GM23338 (cell line): ENCODE data around the gene DYNLL2. TPM values are rescaled to one million over a fixed set of nuclear protein-coding genes. Genes with fewer than 3 reads are reported as not detected.

Source experiments
- ATAC-seq: fragments of 200-7000 bp; cut with Tn5 transposase; 3 replicates; pipeline ENCODE4 v1.9.1; 2020
- DNase-seq: peaks from one replicate; pipeline ENCODE4 v3.0.0-alpha.2; 2015; ENCODE audit warnings: low spot score
- H2AFZ ChIP-seq: fragments of 200-600 bp; sonication (generic); 2 replicates; pipeline ENCODE4 v1.8.0; 2016; ENCODE audit warnings: antibody characterized with exemption, mild to moderate bottlenecking, moderate library complexity
- H3F3A ChIP-seq: fragments of 200-600 bp; sonication (generic); replicated peaks from 2 replicates; pipeline ENCODE4 v1.8.0; 2017; ENCODE audit warnings: antibody characterized with exemption, mixed run types, low read depth
- H3K27ac ChIP-seq: fragments of 200-600 bp; sonication (generic); 2 replicates; pipeline ENCODE4 v1.6.1; 2016; ENCODE audit warnings: low read depth
- H3K27me3 ChIP-seq: fragments of 200-600 bp; sonication (generic); 2 replicates; pipeline ENCODE4 v1.8.0; 2016; ENCODE audit warnings: mild to moderate bottlenecking, mixed run types, moderate library complexity; ENCODE audit not compliant: insufficient read depth
- H3K36me3 ChIP-seq: fragments of 200-600 bp; sonication (generic); 2 replicates; pipeline ENCODE4 v1.8.0; 2016; ENCODE audit warnings: mild to moderate bottlenecking; ENCODE audit not compliant: insufficient read depth
- H3K4me1 ChIP-seq: fragments of 200-600 bp; sonication (generic); 2 replicates; pipeline ENCODE4 v1.8.0; 2016; ENCODE audit warnings: mild to moderate bottlenecking, moderate library complexity; ENCODE audit not compliant: insufficient read depth
- H3K4me2 ChIP-seq: fragments of 200-600 bp; sonication (generic); 2 replicates; pipeline ENCODE4 v1.7.1; 2017; ENCODE audit warnings: mixed run types
- H3K4me3 ChIP-seq: fragments of 200-600 bp; sonication (generic); 2 replicates; pipeline ENCODE4 v1.6.1; 2016; ENCODE audit warnings: mixed run types
- H3K79me2 ChIP-seq: fragments of 200-600 bp; sonication (generic); replicated peaks from 2 replicates; pipeline ENCODE4 v1.8.0; 2017; ENCODE audit warnings: mild to moderate bottlenecking; ENCODE audit not compliant: insufficient read depth
- H3K9me2 ChIP-seq: fragments of 200-600 bp; sonication (generic); 2 replicates; pipeline ENCODE4 v1.8.0; 2017; ENCODE audit not compliant: insufficient read depth
- H4K20me1 ChIP-seq: fragments of 200-600 bp; sonication (generic); replicated peaks from 2 replicates; pipeline ENCODE4 v1.8.0; 2017; ENCODE audit warnings: mild to moderate bottlenecking; ENCODE audit not compliant: insufficient read depth
- H3K27ac Mint-ChIP-seq: 2 replicates; pipeline ENCODE4 v1.8.0; 2020; ENCODE audit warnings: inconsistent platforms, mild to moderate bottlenecking, moderate library complexity, mixed read lengths
- H3K27me3 Mint-ChIP-seq: 3 replicates; pipeline ENCODE4 v1.8.0; 2022; ENCODE audit warnings: low read depth, mild to moderate bottlenecking, moderate library complexity, mixed read lengths, inconsistent platforms; ENCODE audit not compliant: insufficient read depth, poor library complexity
- H3K36me3 Mint-ChIP-seq: 3 replicates; pipeline ENCODE4 v1.8.0; 2021; ENCODE audit warnings: low read depth, mild to moderate bottlenecking, inconsistent platforms, moderate library complexity, mixed read lengths
- H3K4me1 Mint-ChIP-seq: 3 replicates; pipeline ENCODE4 v1.8.0; 2020; ENCODE audit warnings: mild to moderate bottlenecking, inconsistent platforms, mixed read lengths
- H3K4me3 Mint-ChIP-seq: 3 replicates; pipeline ENCODE4 v1.8.0; 2021; ENCODE audit warnings: moderate library complexity, mild to moderate bottlenecking, inconsistent platforms, mixed read lengths
- H3K9me3 Mint-ChIP-seq: 3 replicates; pipeline ENCODE4 v1.8.0; 2020; ENCODE audit warnings: moderate library complexity, mild to moderate bottlenecking, inconsistent platforms, mixed read lengths
- CREB1 ChIP-seq: fragments of 250-450 bp; sonication (Bioruptor Pico); IDR thresholded peaks from 2 replicates; pipeline ENCODE4 v1.5.0; 2020; ENCODE audit warnings: low read depth, mild to moderate bottlenecking, moderate library complexity
- CTCF ChIP-seq, 2 experiments: fragments of 200-600 bp in 1 of 2; sonication (generic) in 1 of 2; conservative IDR thresholded peaks; 2 replicates each; pipeline versions ENCODE4 v1.5.1 to v1.6.1; 2016 to 2017; ENCODE audit warnings: antibody characterized with exemption in 2 of 2, low read depth in 2 of 2, mild to moderate bottlenecking in 2 of 2, moderate library complexity in 1 of 2
- ETS1 ChIP-seq: IDR thresholded peaks from 2 replicates; pipeline ENCODE4 v1.6.1; 2016; ENCODE audit warnings: antibody characterized with exemption
- EZH2 ChIP-seq: fragments of 200-600 bp; sonication (generic); IDR thresholded peaks from one replicate; pipeline ENCODE4 v1.8.0; 2017; ENCODE audit warnings: antibody characterized with exemption, mild to moderate bottlenecking, low read depth; ENCODE audit not compliant: unreplicated experiment
- EZH2phosphoT487 ChIP-seq: fragments of 200-600 bp; sonication (generic); IDR thresholded peaks from one replicate; pipeline ENCODE4 v1.8.1; 2018; ENCODE audit warnings: antibody characterized with exemption; ENCODE audit not compliant: unreplicated experiment
- JUNB ChIP-seq: IDR thresholded peaks from one replicate; pipeline ENCODE4 v1.6.1; 2016; ENCODE audit warnings: antibody characterized with exemption; ENCODE audit not compliant: unreplicated experiment
- NANOG ChIP-seq: IDR thresholded peaks from 2 replicates; pipeline ENCODE4 v1.6.1; 2016; ENCODE audit warnings: antibody characterized with exemption, borderline replicate concordance
- POLR2AphosphoS5 ChIP-seq: IDR thresholded peaks from 2 replicates; pipeline ENCODE4 v1.6.1; 2016; ENCODE audit warnings: antibody characterized with exemption, low read depth
- STAT1 ChIP-seq: IDR thresholded peaks from one replicate; pipeline ENCODE4 v1.6.1; 2016; ENCODE audit warnings: antibody characterized with exemption; ENCODE audit not compliant: unreplicated experiment
- ZNF114 ChIP-seq: fragments of 250-450 bp; sonication (Bioruptor Pico); IDR thresholded peaks from 2 replicates; pipeline ENCODE4 v1.5.0; 2020; ENCODE audit warnings: mild to moderate bottlenecking, moderate library complexity
- ZNF331 ChIP-seq: fragments of 250-450 bp; sonication (Bioruptor Pico); IDR thresholded peaks from 2 replicates; pipeline ENCODE4 v1.5.0; 2020; ENCODE audit warnings: low read depth, mild to moderate bottlenecking, moderate library complexity
- polyA plus RNA-seq: library from polyadenylated mRNA; unstranded; fragments of >200 nt; fragmentation: Nextera tagmentation; extraction: Ambion mirVana; gene quantifications from 2 replicates; pipeline ENCODE4 v1.2.1, GENCODE V29; 2016
- total RNA-seq: library from RNA; depleted of rRNA; stranded (reverse); fragments of >200 nt; shearing (Covaris generic); gene quantifications from 2 replicates; pipeline ENCODE4 v1.2.3, GENCODE V29; 2014
- TF ChIP-seq, protein P1 (sequence below): IDR thresholded peaks from one replicate; pipeline ENCODE4 v1.6.1; 2018; ENCODE audit warnings: antibody characterized with exemption; ENCODE audit not compliant: unreplicated experiment

Gene DYNLL2
- total and polyA plus RNA-seq, 2 experiments from 2014 or later, result 5.1 to 30.0 TPM

- no peaks in the 10 kb centered on the region for H3K27me3 ChIP-seq
- H4K20me1 ChIP-seq, result peaks cover 57% of the 10 kb centered on the region
- H3K4me2 ChIP-seq, result no peak overlapping the region
- Mint-ChIP-seq H3K4me3 (0 out of 3 replicates have a peak overlapping the region, but pooled peaks have one; percentile 16), H3K27ac (peak overlapping the region; percentile 29), H3K27me3 (peaks cover 7% of the 10 kb centered on the region), H3K4me1 (peaks cover 42% of the 10 kb centered on the region), H3K36me3 (peaks cover 75% of the 10 kb centered on the region), H3K9me3 (no peaks in the 10 kb centered on the region; the same call in 2 of the 3 replicates)
- peaks cover 7% of the 10 kb centered on the region; the same call in 1 of the 2 replicates for H3F3A ChIP-seq
- no peak for TF ChIP-seq EZH2
- peaks cover 71% of the 10 kb centered on the region for H3K79me2 ChIP-seq
- peaks cover 38% of the 10 kb centered on the region for H3K36me3 ChIP-seq
- no peak overlapping the region for H3K4me3 ChIP-seq
- H3K4me1 ChIP-seq, result peaks cover 23% of the 10 kb centered on the region
- H3K27ac ChIP-seq, result no peak overlapping the region
- no peaks in the 10 kb centered on the region for H3K9me2 ChIP-seq
- DNase-seq (no peak), ATAC-seq (no peak)
- H2AFZ ChIP-seq, result no peak overlapping the region
Measured at GRCh38 chr17:58086953-58087352, 3.7 kb downstream of the DYNLL2 start.

DNA sequence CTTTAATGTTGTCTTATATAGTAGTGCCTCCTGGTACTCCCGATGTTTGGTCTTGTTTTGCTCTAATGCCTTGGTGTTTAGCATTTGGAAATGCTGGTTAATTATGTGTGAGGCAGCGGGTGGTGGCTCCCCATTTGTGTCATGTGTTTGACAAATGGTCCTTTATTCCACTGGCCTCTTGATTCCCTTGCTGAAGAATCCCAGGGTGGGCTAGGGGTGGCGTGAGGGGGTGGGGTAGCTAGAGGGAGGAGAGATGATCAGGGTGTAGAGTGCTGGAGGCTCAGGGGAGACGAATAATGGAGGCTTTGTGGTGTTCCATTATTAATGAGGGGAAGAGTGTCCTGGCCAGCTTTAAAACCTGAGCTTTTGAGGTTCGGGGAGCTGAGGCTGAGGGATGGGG lies 5.4 kb downstream of the DYNLL2 start:
- Histone ChIP-seq H3K36me3 (peaks cover 43% of the 10 kb centered on the region), H3K4me3 (no peak overlapping the region), H3K4me2 (no peak overlapping the region), H2AFZ (no peak overlapping the region), H3K9me2 (no peaks in the 10 kb centered on the region), H3K27me3 (no peaks in the 10 kb centered on the region), H4K20me1 (peaks cover 58% of the 10 kb centered on the region), H3K4me1 (peaks cover 13% of the 10 kb centered on the region), H3K79me2 (peaks cover 69% of the 10 kb centered on the region), H3F3A (no peaks in the 10 kb centered on the region), H3K27ac (no peak overlapping the region)
- peaks cover 90% of the 10 kb centered on the region for H3K36me3 Mint-ChIP-seq
- H3K27me3 Mint-ChIP-seq, result peaks cover 4% of the 10 kb centered on the region
- H3K9me3 Mint-ChIP-seq, result no peaks in the 10 kb centered on the region
- ATAC-seq (no peak), DNase-seq (no peak)
- H3K4me3 Mint-ChIP-seq, result no peak overlapping the region
- no peak overlapping the region for H3K27ac Mint-ChIP-seq
- peaks cover 35% of the 10 kb centered on the region for H3K4me1 Mint-ChIP-seq
- TF ChIP-seq CTCF (conservative IDR thresholded peaks at IDR 0.05; ENCODE audit: low read depth in 2 of 2) (no peak), NANOG (no peak), JUNB (no peak), ZNF331 (CRISPR knock-in tag) (no peak), ZNF114 (no peak), POLR2AphosphoS5 (no peak), EZH2phosphoT487 (no peak), CREB1 (CRISPR knock-in tag) (no peak), EZH2 (no peak), STAT1 (no peak), ETS1 (no peak)
- TF ChIP-seq, protein P1, sequence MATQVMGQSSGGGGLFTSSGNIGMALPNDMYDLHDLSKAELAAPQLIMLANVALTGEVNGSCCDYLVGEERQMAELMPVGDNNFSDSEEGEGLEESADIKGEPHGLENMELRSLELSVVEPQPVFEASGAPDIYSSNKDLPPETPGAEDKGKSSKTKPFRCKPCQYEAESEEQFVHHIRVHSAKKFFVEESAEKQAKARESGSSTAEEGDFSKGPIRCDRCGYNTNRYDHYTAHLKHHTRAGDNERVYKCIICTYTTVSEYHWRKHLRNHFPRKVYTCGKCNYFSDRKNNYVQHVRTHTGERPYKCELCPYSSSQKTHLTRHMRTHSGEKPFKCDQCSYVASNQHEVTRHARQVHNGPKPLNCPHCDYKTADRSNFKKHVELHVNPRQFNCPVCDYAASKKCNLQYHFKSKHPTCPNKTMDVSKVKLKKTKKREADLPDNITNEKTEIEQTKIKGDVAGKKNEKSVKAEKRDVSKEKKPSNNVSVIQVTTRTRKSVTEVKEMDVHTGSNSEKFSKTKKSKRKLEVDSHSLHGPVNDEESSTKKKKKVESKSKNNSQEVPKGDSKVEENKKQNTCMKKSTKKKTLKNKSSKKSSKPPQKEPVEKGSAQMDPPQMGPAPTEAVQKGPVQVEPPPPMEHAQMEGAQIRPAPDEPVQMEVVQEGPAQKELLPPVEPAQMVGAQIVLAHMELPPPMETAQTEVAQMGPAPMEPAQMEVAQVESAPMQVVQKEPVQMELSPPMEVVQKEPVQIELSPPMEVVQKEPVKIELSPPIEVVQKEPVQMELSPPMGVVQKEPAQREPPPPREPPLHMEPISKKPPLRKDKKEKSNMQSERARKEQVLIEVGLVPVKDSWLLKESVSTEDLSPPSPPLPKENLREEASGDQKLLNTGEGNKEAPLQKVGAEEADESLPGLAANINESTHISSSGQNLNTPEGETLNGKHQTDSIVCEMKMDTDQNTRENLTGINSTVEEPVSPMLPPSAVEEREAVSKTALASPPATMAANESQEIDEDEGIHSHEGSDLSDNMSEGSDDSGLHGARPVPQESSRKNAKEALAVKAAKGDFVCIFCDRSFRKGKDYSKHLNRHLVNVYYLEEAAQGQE, result no peak
